Caco-2 (cell line): ENCODE measurements around the gene NCF2. TPM values are rescaled to one million over a fixed set of nuclear protein-coding genes. Genes with fewer than 3 reads are reported as not detected.

Source experiments
- BruUV-seq: library from RNA; stranded (reverse); fragments of 400-500 nt; replicated peaks from 2 replicates; lab custom pipeline; 2021; lab: Mats Ljungman, UMichigan
- CTCF ChIA-PET: fragments of 300-600 bp; sonication (Branson Sonifier 250); formaldehyde crosslinking; loops from one replicate; lab custom pipeline; 2022; ENCODE audit warnings: antibody characterized with exemption; lab: Charles Lee
- POLR2A ChIA-PET: fragments of 300-600 bp; sonication (Branson Sonifier 250); formaldehyde crosslinking; loops from one replicate; lab custom pipeline; 2022; ENCODE audit warnings: antibody characterized with exemption; lab: Charles Lee
- DNase-seq, 2 experiments: peaks; one replicate each; pipeline versions ENCODE4 v3.0.0 to v3.0.0-alpha.2; 2020 to 2022
- H3K27me3 ChIP-seq: replicated peaks from 2 replicates; pipeline ENCODE4 v1.6.0; 2011; ENCODE audit warnings: low read length; ENCODE audit not compliant: control insufficient read depth, insufficient read depth
- H3K36me3 ChIP-seq: 2 replicates; pipeline ENCODE4 v1.5.1; 2011; ENCODE audit warnings: low read length; ENCODE audit not compliant: control insufficient read depth, insufficient read depth
- H3K4me1 ChIP-seq: fragments of 250-450 bp; sonication (Bioruptor Pico); 2 replicates; pipeline ENCODE4 v1.5.1; 2020; ENCODE audit warnings: mild to moderate bottlenecking
- H3K4me3 ChIP-seq: 2 replicates; pipeline ENCODE4 v1.5.1; 2011; ENCODE audit warnings: low read depth, mild to moderate bottlenecking, control low read depth, low read length
- H3K9me3 ChIP-seq: fragments of 250-450 bp; sonication (Bioruptor Pico); 2 replicates; pipeline ENCODE4 v1.5.1; 2020; ENCODE audit warnings: mild to moderate bottlenecking, moderate library complexity
- H3K27ac Mint-ChIP-seq: one replicate; pipeline ENCODE4 v1.8.0; 2022; ENCODE audit warnings: mixed read lengths; ENCODE audit not compliant: unreplicated experiment
- H3K27me3 Mint-ChIP-seq: one replicate; pipeline ENCODE4 v1.8.0; 2022; ENCODE audit warnings: mixed read lengths; ENCODE audit not compliant: insufficient read depth, unreplicated experiment
- H3K36me3 Mint-ChIP-seq: one replicate; pipeline ENCODE4 v1.8.0; 2022; ENCODE audit warnings: mild to moderate bottlenecking, mixed read lengths; ENCODE audit not compliant: insufficient read depth, unreplicated experiment
- H3K4me1 Mint-ChIP-seq: one replicate; pipeline ENCODE4 v1.8.0; 2022; ENCODE audit warnings: low read depth, mixed read lengths; ENCODE audit not compliant: unreplicated experiment
- H3K4me3 Mint-ChIP-seq: one replicate; pipeline ENCODE4 v1.8.0; 2022; ENCODE audit warnings: mild to moderate bottlenecking, moderate library complexity, mixed read lengths; ENCODE audit not compliant: unreplicated experiment
- H3K9me3 Mint-ChIP-seq: one replicate; pipeline ENCODE4 v1.8.0; 2022; ENCODE audit warnings: mixed read lengths; ENCODE audit not compliant: unreplicated experiment
- CTCF ChIP-seq, 2 experiments: fragments of 200-600 bp in 1 of 2; IDR thresholded peaks; 1 replicate in 1 of 2; 2 replicates in 1 of 2; pipeline versions ENCODE4 v1.5.1 to v1.8.0; 2011 to 2022; ENCODE audit warnings: antibody characterized with exemption in 1 of 2, control low read depth in 1 of 2, inconsistent platforms in 1 of 2, low read depth in 1 of 2, low read length in 1 of 2, mild to moderate bottlenecking in 1 of 2, moderate library complexity in 1 of 2; ENCODE audit not compliant: insufficient read depth in 1 of 2, severe bottlenecking in 1 of 2, unreplicated experiment in 1 of 2
- intact Hi-C: fragments of 100-400 bp; cut with micrococcal nuclease; formaldehyde crosslinking; loops from one replicate; pipeline ENCODE4 v1.10.0; 2022; ENCODE audit not compliant: unreplicated experiment
- total RNA-seq: library from RNA; stranded (reverse); gene quantifications from 2 replicates; pipeline ENCODE4 v1.2.3, GENCODE V29; 2022

Gene NCF2
- total RNA-seq, 1 experiment from 2014 or later: not detected

GRCh38 chr1:183554577-183554976 lies 35.7 kb downstream of the NCF2 start:
- intact Hi-C loops: no loop called here
- peaks cover 53% of the 10 kb centered on the region for H3K36me3 Mint-ChIP-seq
- Histone ChIP-seq H3K36me3 (peaks cover 4% of the 10 kb centered on the region), H3K4me3 (no peak overlapping the region), H3K27me3 (no peaks in the 10 kb centered on the region), H3K9me3 (no peaks in the 10 kb centered on the region), H3K4me1 (no peaks in the 10 kb centered on the region; the same call in 1 of the 2 replicates)
- ChIA-PET POLR2A (no interaction called here), CTCF (interaction anchor here (1.4 kb wide), 1 partner anchor 8 kb away, joined by 4 read pairs; no protein-coding TSS in a partner anchor)
- H3K27ac Mint-ChIP-seq: no peak overlapping the region
- DNase-seq: no peak
- no peaks in the 10 kb centered on the region for H3K27me3 Mint-ChIP-seq
- BruUV-seq: no TSS peak
- no peak overlapping the region for H3K4me3 Mint-ChIP-seq
- H3K9me3 Mint-ChIP-seq: no peaks in the 10 kb centered on the region
- peaks cover 17% of the 10 kb centered on the region for H3K4me1 Mint-ChIP-seq
- TF ChIP-seq CTCF (IDR thresholded peaks at IDR 0.05; ENCODE audit: insufficient read depth in 1 of 2, low read depth in 1 of 2, low read length in 1 of 2, severe bottlenecking in 1 of 2, unreplicated experiment in 1 of 2): no peak

GRCh38 chr1:183553764-183554163 lies 36.5 kb downstream of the NCF2 start:
- DNase-seq: peak; percentile 46 to 61
- TSS peak; percentile 20 for BruUV-seq
- Histone ChIP-seq H3K9me3 (no peaks in the 10 kb centered on the region), H3K4me3 (no peak overlapping the region), H3K36me3 (peaks cover 5% of the 10 kb centered on the region), H3K27me3 (no peaks in the 10 kb centered on the region), H3K4me1 (no peaks in the 10 kb centered on the region; the same call in 1 of the 2 replicates)
- CTCF ChIA-PET: interaction anchor here (0.6 to 1.4 kb wide), 6 partner anchors 8 to 362 kb away, joined by 3 to 4 read pairs (median 3); partner anchors contain the start of gene SMG7
- peaks cover 56% of the 10 kb centered on the region for H3K36me3 Mint-ChIP-seq
- TF ChIP-seq CTCF (IDR thresholded peaks at IDR 0.05; ENCODE audit: insufficient read depth in 1 of 2, low read depth in 1 of 2, low read length in 1 of 2, severe bottlenecking in 1 of 2, unreplicated experiment in 1 of 2): no peak
- peak overlapping the region; percentile 50 for H3K27ac Mint-ChIP-seq
- POLR2A ChIA-PET: no interaction called here
- H3K9me3 Mint-ChIP-seq: no peaks in the 10 kb centered on the region
- intact Hi-C loops: loop anchor here (2.0 kb wide), 1 partner anchor 69 kb away; no protein-coding TSS in a partner anchor
- no peaks in the 10 kb centered on the region for H3K27me3 Mint-ChIP-seq
- H3K4me1 Mint-ChIP-seq: peaks cover 17% of the 10 kb centered on the region
- peak overlapping the region; percentile 64 for H3K4me3 Mint-ChIP-seq

- no peak for DNase-seq
- H3K27me3 Mint-ChIP-seq: no peaks in the 10 kb centered on the region
- no TSS peak for BruUV-seq
- H3K27me3 ChIP-seq: no peaks in the 10 kb centered on the region
- CTCF ChIA-PET: interaction anchor here (0.6 to 1.4 kb wide), 6 partner anchors 8 to 363 kb away, joined by 3 to 4 read pairs (median 3); partner anchors contain the start of gene SMG7
- no peak overlapping the region for H3K4me3 ChIP-seq
- no peaks in the 10 kb centered on the region; the same call in 1 of the 2 replicates for H3K4me1 ChIP-seq
- no peak for TF ChIP-seq CTCF (IDR thresholded peaks at IDR 0.05; ENCODE audit: insufficient read depth in 1 of 2, low read depth in 1 of 2, low read length in 1 of 2, severe bottlenecking in 1 of 2, unreplicated experiment in 1 of 2)
- peak overlapping the region; percentile 64 for H3K4me3 Mint-ChIP-seq
- H3K27ac Mint-ChIP-seq: peak overlapping the region; percentile 50
- peaks cover 5% of the 10 kb centered on the region for H3K36me3 ChIP-seq
- intact Hi-C loops: loop anchor here (2.0 kb wide), 1 partner anchor 69 kb away; no protein-coding TSS in a partner anchor
- POLR2A ChIA-PET: no interaction called here
- H3K9me3 Mint-ChIP-seq: no peaks in the 10 kb centered on the region
- no peaks in the 10 kb centered on the region for H3K9me3 ChIP-seq
- H3K36me3 Mint-ChIP-seq: peaks cover 58% of the 10 kb centered on the region
- peaks cover 17% of the 10 kb centered on the region for H3K4me1 Mint-ChIP-seq
These were observed 36.9 kb downstream of the NCF2 start for GRCh38 chr1:183553331-183553730.
